ENCODE results near the gene NECTIN4.

DNA sequence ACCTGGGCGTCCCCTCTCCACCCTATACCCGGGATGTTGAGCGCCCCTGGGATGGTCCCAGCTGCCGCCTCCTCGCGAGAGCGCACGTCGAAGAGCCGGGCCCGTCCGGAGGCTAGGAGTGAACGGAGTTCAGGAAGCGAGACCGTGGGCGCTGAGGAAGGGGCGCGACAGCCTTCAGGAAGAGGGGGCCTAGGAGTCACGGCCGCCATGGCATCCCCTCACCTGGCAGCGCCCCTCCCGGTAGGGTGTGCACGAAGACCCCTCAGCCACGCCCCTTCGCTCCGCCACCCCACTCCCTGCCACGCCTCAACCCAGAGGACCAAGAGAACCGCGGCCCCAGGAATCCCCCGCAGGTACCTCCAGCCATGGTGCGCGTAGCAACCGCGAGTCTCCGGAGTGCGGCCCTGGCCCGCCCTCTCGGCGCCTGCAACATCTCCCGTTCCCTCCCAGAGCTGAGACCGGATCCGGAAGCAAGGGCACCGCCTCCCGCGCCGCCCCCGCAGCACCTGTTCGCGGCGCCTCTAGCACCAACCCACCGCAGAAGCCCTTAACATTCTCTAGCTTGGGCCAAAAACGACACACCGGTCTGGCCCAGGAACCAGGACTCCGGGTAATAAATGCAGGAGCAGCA is 50.7 kb downstream of the NECTIN4 start, which contains the start of gene TSTD1:
- TF ChIP-seq FOXP2 (optimal IDR thresholded peaks at IDR 0.05; ENCODE audit: control extremely low read depth, extremely low read length, insufficient read depth) (no peak), EZH2 (IDR thresholded peaks at IDR 0.05) (no peak)
